MG63 (cell line): ENCODE results near the gene SP3. TPM values are rescaled to one million over a fixed set of nuclear protein-coding genes. Genes with fewer than 3 reads are reported as not detected.
A peak's percentile ranks its signal among the peaks of the same experiment; 100 is the strongest.

Source experiments
- DNase-seq: peaks from one replicate; pipeline ENCODE4 v3.0.0-alpha.2; 2020
- H3K27me3 ChIP-seq: fragments of 250-450 bp; sonication (Bioruptor Pico); 2 replicates; pipeline ENCODE4 v1.5.1; 2020; ENCODE audit warnings: mild to moderate bottlenecking, moderate library complexity
- H3K36me3 ChIP-seq: fragments of 250-450 bp; sonication (Bioruptor Pico); 2 replicates; pipeline ENCODE4 v1.5.1; 2020; ENCODE audit warnings: mild to moderate bottlenecking, moderate library complexity
- H3K4me3 ChIP-seq: fragments of 250-450 bp; sonication (Bioruptor Pico); 2 replicates; pipeline ENCODE4 v1.5.1; 2020; ENCODE audit warnings: mild to moderate bottlenecking, moderate library complexity
- H3K9me3 ChIP-seq: fragments of 250-450 bp; sonication (Bioruptor Pico); 2 replicates; pipeline ENCODE4 v1.5.1; 2020; ENCODE audit warnings: mild to moderate bottlenecking, moderate library complexity
- total RNA-seq: library from RNA; depleted of rRNA; stranded (reverse); fragments of >200 nt; shearing (Covaris generic); gene quantifications from 2 replicates; pipeline ENCODE4 v1.2.3, GENCODE V29; 2014; ENCODE audit warnings: low replicate concordance

Gene SP3
- total RNA-seq, 1 experiment from 2014 or later, result 64.7 TPM

DNA sequence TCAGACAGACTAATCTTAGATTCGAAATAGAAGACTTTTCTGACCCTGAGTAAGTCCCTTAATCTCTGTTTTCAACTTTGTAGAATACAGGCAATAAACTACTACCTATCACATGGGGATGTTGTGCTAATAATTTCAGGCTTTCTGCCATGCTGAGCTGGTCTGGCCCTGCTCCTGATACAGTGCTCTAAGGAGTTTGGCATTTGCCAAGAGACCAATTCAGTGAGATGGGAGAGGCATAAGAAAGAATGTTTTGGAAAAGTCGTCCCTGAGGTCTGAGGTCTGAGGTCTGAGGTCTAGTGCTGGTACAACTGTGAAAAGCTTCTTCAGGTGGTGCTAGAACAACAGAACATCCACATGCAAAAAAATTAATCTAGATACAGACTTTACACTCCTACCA is 35.9 kb upstream of the SP3 start:
- Histone ChIP-seq H3K4me3 (no peak overlapping the region), H3K36me3 (no peaks in the 10 kb centered on the region), H3K9me3 (no peaks in the 10 kb centered on the region), H3K27me3 (peaks cover 3% of the 10 kb centered on the region)
- no peak for DNase-seq

DNA sequence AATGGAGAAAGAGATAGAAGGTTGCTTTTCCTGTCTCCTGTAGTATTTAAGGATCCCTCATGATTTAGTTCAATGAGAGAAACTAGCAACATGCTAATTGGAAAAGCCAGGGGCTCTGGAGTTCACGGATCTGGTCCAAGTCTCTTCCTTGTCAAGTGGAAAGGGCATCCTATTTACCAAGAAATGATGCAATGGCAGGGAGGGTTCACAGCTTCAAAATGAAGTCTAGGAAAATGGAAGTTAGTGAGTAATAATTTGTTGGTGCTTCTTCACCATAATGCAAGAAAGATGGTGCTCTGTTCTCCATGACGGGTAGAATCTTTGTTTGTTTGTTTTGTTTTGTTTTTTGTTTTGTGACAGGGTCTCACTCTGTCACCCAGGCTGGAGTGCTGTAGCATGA is 34.6 kb upstream of the SP3 start:
- Histone ChIP-seq H3K36me3 (no peaks in the 10 kb centered on the region), H3K4me3 (no peak overlapping the region), H3K9me3 (no peaks in the 10 kb centered on the region), H3K27me3 (peaks cover 3% of the 10 kb centered on the region)
- no peak for DNase-seq

DNA sequence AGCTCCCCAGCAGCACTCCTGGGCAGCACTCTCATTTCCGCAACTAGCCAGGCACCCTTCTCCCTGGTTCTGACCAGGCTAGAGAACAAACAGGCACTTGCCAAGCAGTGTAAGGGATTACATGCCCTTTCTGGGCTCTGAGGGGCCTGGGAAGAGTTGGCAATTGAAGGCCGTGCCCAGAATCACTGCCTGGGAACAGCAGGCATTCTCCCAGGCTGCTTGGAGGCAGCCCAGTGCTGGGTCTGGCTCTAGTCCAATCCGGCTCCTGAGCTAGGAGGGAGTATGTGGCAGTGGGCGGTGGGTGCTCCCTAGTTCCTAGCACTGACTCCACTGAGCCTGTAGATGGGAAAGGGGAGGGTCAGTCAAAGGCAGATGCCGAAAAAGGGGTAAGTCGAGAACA is 34.1 kb upstream of the SP3 start:
- Histone ChIP-seq H3K4me3 (no peak overlapping the region), H3K9me3 (no peaks in the 10 kb centered on the region), H3K27me3 (peaks cover 5% of the 10 kb centered on the region), H3K36me3 (no peaks in the 10 kb centered on the region)
- DNase-seq, result peak; percentile 60

DNA sequence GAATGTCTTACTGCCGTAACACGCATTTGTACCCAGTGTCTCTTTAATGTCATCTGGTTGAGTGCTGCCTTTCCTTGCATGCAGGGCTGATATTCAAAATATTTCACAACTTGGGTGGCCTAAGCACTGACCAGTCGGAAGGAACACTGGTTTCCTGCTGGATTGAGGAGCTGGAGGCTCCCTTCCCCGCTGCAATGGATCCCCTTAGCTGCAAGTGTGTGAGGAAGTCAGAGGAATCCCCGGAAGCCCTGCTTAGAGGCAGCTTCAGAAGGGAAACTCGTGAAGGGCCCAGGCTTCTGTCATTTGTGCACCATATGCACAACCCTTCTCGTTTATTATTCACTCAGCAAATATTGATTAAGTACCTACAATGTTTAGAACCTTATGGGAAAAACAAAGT is 33.2 kb upstream of the SP3 start:
- Histone ChIP-seq H3K27me3 (peaks cover 9% of the 10 kb centered on the region), H3K4me3 (no peak overlapping the region), H3K36me3 (no peaks in the 10 kb centered on the region), H3K9me3 (no peaks in the 10 kb centered on the region)
- no peak for DNase-seq

DNA sequence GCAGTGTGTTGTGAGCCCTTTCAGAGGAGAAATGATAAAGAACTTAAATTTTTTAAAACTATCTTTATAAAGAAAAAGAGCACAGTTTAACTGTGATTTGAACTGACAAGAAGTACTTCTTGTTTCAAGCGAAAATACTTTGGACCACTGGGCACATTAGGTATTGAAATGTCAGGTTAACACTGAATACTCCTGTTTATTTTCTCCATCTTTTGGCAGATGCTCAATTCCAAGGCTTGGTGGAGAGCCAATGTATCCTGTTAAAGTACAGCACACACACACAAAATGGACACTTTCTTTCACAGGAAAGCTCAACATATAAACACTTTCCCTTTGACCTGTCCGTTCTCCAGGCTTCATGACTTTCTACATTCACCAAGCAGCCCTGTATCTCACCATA is 32.6 kb upstream of the SP3 start:
- peaks cover 9% of the 10 kb centered on the region for H3K27me3 ChIP-seq
- no peak for DNase-seq
- H3K36me3 ChIP-seq, result no peaks in the 10 kb centered on the region
- no peaks in the 10 kb centered on the region for H3K9me3 ChIP-seq
- H3K4me3 ChIP-seq, result no peak overlapping the region

DNA sequence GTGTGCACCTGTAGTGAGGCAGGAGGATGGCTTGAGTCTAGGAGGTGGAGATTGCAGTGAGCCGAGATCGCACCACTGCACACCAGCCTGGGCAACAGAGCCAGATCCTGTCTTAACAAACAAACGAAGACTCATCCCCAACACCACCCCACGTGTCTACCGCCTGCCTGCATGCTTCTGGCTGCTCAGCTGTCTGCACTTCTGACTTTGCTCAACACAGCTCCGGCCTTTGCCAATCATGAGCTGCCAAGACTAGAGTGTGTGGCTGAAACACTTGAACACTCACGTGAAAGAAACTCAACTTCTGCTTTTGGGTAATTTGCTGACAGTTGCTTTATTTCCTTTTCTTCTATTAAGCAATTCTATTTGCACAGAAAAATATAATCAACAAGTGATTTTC is 32.1 kb upstream of the SP3 start:
- no peak overlapping the region for H3K4me3 ChIP-seq
- no peak for DNase-seq
- no peaks in the 10 kb centered on the region for H3K9me3 ChIP-seq
- H3K27me3 ChIP-seq, result peaks cover 9% of the 10 kb centered on the region
- no peaks in the 10 kb centered on the region for H3K36me3 ChIP-seq

DNA sequence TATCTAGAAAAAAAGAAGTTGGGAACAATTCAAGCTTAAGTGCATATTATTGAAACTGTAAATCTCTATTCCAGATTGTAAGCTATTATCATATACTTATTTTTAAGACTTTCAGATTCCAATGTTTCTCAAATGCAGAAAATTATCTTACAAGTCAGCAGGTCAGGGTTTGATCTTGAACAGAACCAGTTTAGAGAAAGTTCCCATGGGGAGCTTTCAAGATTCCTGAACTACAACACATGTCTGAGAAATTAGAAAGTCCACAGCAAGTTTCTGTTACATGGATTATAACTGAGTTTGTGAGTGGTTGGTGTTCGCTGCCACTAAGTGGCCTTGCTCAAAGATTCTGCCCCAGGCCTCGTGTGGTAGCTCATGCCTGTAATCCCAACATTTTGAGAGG is 31.6 kb upstream of the SP3 start:
- DNase-seq, result no peak
- Histone ChIP-seq H3K27me3 (peaks cover 9% of the 10 kb centered on the region), H3K9me3 (no peaks in the 10 kb centered on the region), H3K36me3 (no peaks in the 10 kb centered on the region), H3K4me3 (no peak overlapping the region)

DNA sequence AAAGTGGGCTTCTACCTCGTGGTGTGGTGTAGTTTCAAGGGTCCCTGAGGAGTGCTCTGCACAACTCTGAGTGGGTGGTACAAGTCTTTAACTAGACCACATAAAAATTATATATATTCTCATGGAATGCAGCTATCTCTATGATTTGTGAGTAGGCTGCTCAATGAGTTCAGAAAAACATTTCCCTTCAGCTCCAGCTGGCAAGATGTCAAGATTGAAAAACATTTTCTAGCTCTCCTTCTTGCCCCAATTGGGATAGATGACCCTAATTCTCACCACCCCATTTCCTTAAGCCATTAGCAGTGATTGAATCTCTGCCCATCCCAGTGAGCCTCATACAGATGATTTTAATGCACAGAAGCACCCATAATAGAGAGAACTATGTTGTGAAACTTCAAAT is 28.3 kb upstream of the SP3 start:
- Histone ChIP-seq H3K36me3 (no peaks in the 10 kb centered on the region), H3K27me3 (peaks cover 6% of the 10 kb centered on the region), H3K9me3 (no peaks in the 10 kb centered on the region), H3K4me3 (no peak overlapping the region)
- DNase-seq, result no peak

DNA sequence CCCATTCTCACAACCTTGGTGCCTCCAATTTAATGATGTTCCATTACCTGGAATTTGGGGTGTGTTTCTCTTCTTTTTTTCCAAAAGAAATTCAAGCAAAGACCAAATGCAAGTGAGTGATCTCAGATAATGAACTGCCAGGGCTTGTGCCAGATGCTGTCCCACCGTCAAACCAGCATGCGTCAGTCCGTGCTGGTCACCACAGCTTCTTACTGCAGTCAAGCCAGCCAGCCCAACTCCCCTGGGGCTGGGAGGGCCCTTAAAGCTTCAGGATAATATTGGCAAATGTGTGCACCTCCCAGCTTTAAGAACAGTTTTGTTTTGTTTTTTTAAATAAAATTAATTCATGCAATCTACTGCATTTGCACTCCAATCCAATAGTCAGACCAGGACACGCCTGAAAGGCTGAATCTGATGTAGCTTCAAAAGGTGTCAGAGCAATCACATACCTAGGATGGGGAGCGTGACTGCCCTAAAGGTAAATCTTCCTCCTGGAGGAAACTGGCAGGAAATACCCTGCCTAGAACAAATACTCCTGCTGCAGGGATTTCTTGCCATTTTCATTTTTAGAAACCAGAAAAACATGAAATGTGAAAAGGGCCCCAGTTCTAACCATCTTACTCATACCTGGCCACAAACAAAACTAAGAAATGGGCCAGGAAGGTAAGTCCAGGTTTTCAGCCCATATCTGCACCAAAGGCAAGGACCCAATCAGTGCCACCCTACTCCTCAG is 26.8 kb upstream of the SP3 start:
- H3K4me3 ChIP-seq, result no peak overlapping the region

DNA sequence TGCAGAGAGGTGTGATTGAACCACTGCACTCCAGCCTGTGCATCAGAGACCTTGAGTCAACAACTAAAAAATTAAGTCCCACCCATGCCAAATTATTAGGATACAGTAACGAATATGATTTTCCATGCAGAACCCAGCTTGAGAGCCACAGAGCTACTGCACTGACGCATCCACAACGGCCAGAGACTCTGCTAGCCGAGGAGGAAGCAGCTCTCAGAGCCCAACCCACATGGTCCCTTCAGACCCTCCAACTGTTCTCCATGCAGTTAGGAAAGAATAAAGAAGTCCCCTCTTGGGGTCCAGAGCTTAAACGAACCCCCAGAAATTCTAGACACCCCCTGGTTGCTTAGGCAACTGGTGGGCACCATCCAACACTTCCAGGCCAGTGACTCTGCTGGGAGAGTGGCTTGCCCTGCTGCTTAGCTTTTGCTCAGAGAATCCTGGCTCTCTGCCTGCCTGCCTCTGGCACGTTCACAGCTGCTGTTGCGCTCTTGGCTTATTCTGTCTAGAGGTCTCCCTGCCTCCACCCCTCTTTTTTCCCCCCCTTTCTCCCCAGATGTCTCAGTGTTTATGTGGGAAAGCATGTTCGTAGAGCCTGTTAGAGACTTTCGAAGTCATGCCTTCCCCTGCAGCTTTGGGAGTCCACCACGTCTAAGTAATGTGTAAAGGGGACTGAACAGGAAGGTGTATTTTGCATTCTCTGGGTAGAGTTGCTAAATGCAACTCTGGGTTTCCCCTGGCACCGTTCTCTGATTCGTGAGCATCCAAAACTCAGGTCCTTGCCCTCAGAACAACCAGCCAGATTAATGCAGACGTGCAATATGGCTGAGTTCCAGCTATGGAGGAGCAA is 26.0 kb upstream of the SP3 start:
- peaks cover 6% of the 10 kb centered on the region for H3K27me3 ChIP-seq
- no peaks in the 10 kb centered on the region for H3K36me3 ChIP-seq
- H3K4me3 ChIP-seq, result no peak overlapping the region
- no peaks in the 10 kb centered on the region for H3K9me3 ChIP-seq
- peak; percentile 82 for DNase-seq

More for the DNA sequence above, 26.8 kb upstream of the SP3 start:
- peak; percentile 79 for DNase-seq
- H3K36me3 ChIP-seq, result no peaks in the 10 kb centered on the region
- H3K27me3 ChIP-seq, result peaks cover 6% of the 10 kb centered on the region
- no peaks in the 10 kb centered on the region for H3K9me3 ChIP-seq

DNA sequence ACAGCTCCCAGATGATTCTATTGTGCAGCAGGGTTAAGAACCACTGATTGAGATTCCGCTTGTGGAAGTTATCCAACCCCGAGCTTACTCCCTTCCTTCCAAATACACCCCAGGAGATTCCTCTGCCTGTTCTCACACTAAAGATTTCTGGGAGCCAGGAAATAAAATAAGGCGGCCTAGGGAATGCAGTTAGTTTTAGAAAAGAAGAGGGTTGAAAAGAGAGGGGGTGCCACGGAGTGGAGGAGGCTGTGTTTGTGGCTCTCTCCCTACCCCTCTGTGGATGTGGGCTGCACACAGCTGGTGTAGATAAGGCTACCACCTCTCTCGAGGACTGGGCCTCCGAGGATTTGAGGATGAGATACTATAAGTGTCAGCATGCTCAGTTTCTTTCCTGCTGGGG is 25.1 kb upstream of the SP3 start:
- Histone ChIP-seq H3K9me3 (no peaks in the 10 kb centered on the region), H3K27me3 (peaks cover 6% of the 10 kb centered on the region), H3K36me3 (no peaks in the 10 kb centered on the region), H3K4me3 (no peak overlapping the region)
- no peak for DNase-seq

DNA sequence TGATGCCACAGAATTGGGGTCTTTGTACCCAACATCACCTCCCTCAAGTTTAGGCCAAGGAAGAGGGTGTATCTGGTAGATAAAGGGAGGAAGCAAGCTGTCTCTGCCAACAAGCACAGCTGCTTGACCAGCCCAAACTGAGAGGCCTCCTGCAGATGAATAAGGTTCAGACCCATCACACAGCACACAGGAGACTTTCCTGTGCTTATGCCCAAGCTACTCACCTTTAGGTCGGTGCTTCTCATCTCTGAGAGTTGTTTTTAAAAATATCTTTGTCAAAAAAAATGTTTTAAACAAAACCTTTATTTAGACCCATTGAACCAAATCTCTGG is 24.7 kb upstream of the SP3 start:
- Histone ChIP-seq H3K27me3 (peaks cover 6% of the 10 kb centered on the region), H3K9me3 (no peaks in the 10 kb centered on the region), H3K4me3 (no peak overlapping the region), H3K36me3 (no peaks in the 10 kb centered on the region)
- no peak for DNase-seq

DNA sequence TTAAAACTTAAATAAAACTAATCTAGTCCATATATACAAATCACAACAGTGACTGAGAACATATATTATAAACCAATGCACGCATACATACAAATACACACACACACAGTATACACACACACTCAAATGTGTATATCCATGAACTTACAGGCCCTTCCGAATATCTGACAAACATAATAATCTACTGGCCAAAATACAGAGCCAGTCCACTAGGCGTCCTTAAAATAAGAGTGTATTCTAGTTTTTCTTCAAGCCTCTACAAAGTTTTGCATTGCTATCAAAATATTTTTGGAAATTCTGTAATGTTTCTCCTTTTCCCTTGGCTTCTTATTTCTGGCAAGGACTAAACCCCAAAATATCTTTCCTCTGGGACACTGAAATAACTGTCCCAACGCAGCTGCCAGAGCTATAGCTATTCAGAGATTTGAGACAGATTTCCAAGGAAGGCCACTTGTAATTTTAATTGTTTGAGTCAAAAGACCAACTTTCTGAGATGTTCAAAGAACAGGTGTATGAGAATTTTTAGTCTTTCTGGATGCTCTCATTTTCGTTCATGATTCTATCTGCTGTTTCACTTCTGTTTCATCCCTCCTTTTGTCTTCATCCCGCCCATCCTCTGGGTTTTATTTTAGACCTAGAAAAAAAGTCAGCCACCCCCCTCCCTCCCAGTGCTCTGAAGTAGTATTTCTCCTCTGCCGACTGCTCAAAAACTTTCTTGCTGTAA is 24.1 kb upstream of the SP3 start:
- peaks cover 4% of the 10 kb centered on the region for H3K27me3 ChIP-seq
- no peaks in the 10 kb centered on the region for H3K9me3 ChIP-seq
- no peaks in the 10 kb centered on the region for H3K36me3 ChIP-seq
- H3K4me3 ChIP-seq, result no peak overlapping the region
- no peak for DNase-seq

DNA sequence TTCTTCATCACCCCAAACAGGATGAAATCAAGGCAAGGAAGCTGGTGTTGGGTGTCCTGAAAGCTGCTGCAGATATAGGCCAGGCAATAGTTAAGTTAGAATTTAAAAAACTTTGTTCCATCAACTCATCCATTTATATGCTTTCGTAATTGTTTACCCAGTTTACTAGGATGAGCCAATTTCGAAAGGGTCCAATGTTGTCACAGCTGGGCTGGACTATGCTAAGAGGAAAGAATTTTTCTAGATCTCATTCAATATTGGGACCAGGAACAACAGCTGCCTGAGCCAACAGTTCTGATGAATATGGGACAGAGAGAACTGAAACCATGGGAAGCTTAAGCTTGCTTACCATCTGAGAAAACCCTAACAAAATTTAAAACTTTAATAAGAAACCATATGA is 21.6 kb upstream of the SP3 start:
- H3K27me3 ChIP-seq, result no peaks in the 10 kb centered on the region
- no peak for DNase-seq
- no peaks in the 10 kb centered on the region for H3K9me3 ChIP-seq
- H3K36me3 ChIP-seq, result no peaks in the 10 kb centered on the region
- H3K4me3 ChIP-seq, result no peak overlapping the region

DNA sequence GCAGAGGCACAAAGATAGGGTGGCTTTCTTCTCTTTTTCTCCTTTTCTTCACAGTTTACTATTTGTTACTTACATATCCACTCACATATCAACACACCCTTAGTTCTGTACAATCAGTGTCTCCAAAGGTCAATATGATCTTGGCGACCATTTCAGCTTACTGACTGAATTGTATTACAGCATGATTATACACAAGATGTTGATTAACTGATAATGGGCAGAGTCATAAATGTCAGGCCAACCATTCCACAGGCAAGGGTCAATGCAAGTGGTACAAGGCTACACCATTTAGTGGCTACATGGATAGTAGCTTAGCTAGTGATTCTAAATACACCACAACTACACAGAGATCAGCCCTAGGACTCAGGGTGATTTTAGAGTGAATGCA is 20.4 kb upstream of the SP3 start:
- Histone ChIP-seq H3K9me3 (no peaks in the 10 kb centered on the region), H3K27me3 (no peaks in the 10 kb centered on the region), H3K4me3 (no peak overlapping the region), H3K36me3 (no peaks in the 10 kb centered on the region)
- no peak for DNase-seq

DNA sequence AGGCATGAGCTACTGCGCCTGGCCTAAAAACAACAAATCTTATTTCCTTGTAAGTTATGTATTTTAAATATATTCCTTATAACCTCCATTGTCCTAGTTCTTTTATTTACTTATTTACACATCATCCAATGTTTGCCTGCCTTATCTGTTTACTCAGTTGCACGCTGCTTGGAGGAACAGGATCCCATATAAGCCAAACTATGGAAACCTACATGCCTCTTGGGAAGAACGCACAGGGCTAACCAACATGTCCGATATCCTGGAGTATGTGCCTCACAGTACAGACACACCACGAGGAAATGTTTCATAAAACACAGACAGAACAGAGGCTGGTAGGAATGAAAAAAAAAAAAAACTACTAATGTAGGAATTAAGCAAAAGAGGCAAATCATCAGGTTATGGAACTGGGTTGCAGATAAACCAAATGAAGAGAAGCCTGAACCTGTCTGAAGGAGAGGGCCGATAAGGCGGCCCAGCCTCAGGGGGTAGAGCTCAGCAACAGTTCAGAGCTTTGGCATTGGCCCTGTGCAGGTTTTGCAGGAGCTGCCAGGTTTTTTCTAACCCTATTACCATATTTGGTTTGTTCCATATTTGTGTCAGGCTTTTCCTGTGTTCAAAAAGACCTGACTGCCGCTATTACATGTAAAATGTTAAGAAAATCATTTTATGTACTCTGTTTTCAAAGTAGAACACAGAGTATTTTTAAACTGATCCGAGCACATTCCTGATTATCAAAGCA is 19.9 kb upstream of the SP3 start:
- DNase-seq, result no peak

DNA sequence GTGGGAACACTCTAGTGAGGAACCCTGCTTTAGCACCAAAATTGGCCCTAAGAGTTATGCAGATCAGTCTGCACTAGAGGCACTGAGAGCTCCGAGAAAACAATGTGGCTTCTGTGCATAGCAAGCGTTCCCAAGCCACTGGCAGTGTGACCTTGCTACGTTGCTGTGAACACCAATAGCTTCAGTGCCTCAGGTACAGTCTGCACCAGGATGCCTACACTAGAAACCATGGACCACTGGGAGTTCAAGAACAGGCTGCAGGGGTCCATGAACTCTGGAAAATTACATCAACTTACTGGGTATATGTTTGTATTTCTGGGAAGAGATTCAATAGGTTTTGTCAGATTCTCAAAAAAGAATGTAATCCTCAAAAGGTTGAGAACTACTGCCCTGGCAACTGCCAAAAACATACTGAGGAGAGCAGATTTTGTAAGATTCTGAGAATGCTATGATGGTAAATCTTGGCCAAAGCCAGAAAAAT is 18.3 kb upstream of the SP3 start:
- no peak overlapping the region for H3K4me3 ChIP-seq
- no peaks in the 10 kb centered on the region for H3K9me3 ChIP-seq
- H3K36me3 ChIP-seq, result no peaks in the 10 kb centered on the region
- no peak for DNase-seq
- no peaks in the 10 kb centered on the region for H3K27me3 ChIP-seq

More for the DNA sequence above, 19.9 kb upstream of the SP3 start:
- H3K27me3 ChIP-seq, result no peaks in the 10 kb centered on the region
- no peak overlapping the region for H3K4me3 ChIP-seq
- no peaks in the 10 kb centered on the region for H3K9me3 ChIP-seq
- H3K36me3 ChIP-seq, result no peaks in the 10 kb centered on the region
